ENCODE results near the gene CXCL10.

DNA sequence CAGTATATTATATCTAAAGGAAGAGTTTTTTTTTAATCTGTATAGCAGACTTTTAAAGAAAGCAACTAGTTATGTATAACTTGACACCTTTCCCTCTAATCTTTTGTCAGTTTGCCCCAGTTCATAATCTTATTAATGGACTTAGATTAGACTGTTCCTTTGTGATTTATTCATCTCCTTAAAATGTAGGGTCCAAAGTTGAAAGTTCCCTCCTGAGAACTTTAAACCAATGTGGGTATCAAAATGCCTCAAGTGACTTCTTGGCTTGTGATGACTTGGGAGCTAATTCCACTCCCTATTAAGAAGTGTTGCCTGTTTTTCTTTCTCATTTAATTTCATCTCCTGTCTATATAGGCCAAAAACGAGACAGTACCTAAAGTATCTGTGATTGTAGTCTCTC is 26.2 kb downstream of the CXCL10 start:
- TF ChIP-seq POLR2A (IDR thresholded peaks at IDR 0.05; ENCODE audit: low read depth, low read length) = no peak
- TF ChIP-seq POLR2AphosphoS5 (IDR thresholded peaks at IDR 0.05; ENCODE audit: low read depth, low read length) = no peak

Data from GM12892 (cell line).